NCI-H2081 treated with DMSO at 0.1 percent for 48 hours (cell line): Measurements from ENCODE around the gene SPECC1.
"Not testable (repeated sequence)": the region's sequence is repeated elsewhere in the genome, so short reads cannot be mapped to it uniquely, and the experiment has no call there.

Experiments used
- DNase-seq: peaks from one replicate; lab custom pipeline; 2025; lab: John Stamatoyannopoulos, UW

Gene SPECC1

DNA sequence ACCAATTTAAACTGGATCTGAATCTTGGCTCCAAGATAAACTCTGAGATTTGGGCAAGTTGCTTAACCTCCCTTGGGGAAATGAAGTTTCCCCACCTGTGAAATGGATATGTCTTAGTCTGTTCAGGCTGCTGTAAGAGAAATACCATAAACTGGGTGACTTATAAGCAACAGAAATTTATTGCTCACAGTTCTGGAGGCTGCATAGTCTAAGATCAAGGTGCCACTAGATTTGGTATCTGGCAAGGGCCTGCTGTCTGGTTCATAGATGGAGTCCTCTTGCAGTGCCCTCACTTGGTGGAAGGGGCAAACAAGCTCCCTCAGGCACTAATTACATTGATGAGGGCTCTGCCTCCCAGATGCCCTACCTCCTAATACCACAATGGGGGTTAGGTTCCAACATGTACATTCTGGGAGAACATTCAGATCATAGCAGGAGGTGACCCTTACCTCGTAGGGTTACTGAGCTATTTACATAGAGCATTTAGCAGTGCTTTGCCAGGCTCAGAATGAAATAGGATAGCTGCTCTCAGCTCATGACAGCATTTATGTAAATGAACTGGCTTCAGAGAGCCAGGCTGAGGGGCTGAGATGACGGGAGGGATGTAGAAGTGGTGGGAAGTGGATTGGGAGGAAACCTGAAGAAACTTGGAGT, 83.9 kb downstream of the SPECC1 start:
- no peak for DNase-seq

DNA sequence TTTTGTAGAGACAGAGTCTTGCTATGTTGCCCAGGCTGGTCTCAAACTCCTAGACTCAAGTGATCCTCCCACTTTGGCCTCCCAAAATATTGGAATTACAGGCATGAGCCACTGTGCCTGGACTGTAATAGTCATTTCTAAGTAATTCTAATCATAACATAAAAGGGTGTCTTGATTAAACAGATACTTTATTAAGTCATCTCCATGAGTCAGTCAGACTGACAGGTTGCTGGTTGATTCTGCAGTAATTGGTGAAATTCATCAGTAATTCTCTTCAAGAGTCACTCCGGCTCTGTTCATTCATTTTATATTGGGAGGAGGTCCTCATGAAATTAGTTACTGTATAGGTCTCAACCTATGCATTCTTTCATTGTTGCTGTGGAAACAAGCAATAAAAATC, 85.6 kb downstream of the SPECC1 start:
- no peak for DNase-seq

DNA sequence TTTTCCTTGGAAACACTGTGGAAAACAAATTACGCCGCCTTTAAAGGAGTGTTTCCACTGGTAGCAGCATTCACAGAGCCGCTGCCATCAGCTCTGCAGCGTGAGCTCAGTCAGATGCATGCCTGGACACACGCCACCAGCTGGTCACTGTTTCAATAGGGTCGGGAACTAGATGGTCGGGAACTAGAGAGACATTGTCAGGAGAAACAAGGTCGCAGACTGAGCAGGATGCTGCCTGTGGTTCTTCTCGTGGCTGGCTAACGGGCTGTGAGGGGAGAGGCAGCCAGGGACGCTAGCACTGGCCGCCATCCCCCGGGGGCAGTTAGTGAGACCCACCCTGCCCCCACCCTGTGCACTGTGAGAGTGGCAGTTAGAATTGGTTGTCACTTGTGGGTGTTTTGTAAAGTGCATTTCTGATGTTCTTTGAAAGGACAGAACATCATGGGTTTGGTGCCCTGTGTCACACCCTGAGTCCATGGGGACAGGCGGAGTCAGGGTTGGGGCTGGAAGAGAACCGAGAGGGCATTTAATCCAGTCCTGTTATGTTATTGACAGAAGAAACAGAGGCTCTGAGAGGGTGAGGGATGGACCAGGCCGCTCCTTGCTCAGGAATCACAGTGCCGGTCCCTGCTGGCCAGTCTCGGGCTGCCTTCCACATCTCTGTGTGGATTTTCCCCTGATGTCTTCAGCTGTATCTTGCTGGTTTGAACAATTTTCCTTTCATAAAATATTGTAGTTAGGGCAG, 86.3 kb downstream of the SPECC1 start:
- no peak for DNase-seq

DNA sequence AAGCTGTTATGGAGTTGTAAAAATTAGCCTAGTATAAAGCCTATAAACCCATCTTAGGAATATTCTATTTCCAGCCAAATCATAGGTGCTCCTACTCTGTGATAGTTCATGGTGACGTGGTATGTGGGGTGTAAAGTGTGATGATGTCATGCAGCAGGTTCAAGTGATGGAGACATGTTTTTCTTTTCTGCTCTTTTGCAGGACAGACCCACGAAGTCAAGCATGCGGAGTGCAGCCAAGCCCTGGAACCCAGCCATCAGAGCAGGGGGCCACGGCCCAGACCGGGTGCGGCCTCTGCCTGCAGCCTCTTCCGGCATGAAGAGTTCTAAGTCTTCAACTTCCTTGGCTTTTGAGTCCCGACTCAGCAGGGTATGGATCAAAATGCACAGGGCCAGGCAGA, 87.3 kb downstream of the SPECC1 start:
- DNase-seq: no peak

DNA sequence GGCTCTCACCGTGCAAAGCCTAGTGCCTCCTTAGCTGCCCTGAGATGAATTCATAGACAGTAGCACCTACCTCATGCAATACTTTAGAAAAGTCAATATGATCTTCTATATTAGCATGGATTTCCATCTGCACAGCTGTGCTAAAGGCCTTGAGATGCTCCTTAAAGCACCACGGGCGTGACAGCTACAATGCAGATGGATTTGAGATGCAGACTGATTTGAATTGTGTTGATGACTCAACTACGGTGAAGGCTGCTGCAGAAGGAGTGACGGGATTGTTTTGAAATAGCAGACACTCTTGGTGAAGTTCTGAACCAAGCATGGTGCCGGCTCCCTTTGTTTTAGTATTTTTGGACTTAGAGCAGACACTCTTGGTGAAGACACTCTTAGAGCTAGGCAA, 88.2 kb downstream of the SPECC1 start:
- DNase-seq: no peak

DNA sequence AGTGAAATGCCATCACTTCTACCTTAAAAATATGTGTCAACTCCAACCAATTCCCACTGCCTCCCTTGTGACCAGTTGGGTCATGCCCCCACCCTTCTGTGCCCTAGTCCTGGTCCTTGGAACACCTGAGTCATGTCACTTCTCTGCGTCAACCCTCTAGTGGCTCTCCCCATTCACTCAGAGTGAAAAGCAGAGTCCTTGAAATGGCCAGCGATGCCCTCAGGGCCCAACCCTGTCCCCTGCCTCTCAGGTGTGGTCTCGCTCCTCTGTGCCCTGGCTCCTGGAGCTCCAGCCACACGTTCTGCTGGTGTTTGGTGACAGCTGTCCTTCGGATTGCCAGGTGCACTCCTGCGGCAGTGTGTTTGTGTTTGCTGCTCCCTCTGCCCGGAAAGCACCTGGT, 89.2 kb downstream of the SPECC1 start:
- DNase-seq: no peak

DNA sequence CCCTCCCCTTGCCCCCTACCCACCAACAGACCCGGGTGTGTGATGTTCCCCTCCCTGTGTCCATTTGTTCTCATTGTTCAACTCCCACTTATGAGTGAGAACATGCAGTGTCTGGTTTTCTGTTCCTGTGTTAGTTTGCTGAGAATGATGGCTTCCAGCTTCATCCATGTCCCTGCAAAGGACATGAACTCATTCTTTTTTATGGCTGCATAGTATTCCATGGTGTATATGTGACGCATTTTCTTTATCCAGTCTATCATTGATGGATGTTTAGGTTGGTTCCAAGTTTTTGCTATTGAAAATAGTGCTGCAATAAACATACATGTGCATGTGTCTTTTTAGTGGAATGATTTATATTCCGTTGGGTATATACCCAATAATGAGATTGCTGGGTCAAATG, 91.6 kb downstream of the SPECC1 start:
- not testable (repeated sequence) for DNase-seq

DNA sequence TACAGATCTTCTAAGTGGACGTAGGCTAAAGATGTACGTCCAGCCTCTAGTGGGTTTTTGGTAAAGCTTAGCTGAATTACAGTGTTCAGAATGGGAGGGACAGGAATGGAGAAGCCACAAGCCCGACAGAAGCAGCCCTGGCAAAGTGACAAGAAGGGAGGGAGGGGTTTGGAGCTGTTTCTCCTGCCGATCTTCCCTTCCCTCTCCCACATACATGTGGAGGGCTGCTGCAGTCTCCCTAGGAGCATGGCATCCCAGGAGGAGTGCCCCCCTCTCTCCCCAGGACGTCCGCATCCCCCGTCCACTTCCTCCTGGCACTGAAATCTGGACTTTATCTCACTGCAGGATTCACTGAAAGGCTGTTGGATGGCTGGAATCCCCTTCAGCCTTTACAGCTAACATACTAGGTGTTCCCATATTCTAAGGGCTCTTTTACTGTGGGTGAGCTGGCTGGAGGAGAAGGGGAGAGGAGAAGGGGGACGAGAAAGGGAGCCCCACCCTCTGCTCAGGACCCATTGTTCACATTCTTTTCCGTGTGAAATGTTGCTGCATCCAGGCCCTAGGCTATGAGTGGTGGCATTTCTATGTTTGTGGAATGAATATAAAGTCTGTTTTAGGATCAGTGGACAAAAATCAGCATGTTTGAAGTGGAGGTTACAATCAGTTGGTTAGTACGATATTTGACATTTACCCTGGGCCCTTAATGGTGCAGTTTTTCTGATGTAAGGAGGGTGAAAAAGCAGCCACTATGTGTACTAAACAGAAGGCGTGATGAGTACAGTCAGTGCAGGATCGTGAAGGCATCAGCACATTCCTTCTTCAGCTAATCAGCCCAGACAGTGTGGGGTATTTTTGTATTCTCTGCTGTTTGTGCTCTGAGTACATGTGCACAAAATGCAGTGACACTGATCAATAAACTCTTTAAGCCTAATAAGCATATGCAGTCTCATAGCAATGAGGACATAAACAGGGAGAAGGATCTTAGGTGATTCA, 94.6 kb downstream of the SPECC1 start:
- no peak for DNase-seq

DNA sequence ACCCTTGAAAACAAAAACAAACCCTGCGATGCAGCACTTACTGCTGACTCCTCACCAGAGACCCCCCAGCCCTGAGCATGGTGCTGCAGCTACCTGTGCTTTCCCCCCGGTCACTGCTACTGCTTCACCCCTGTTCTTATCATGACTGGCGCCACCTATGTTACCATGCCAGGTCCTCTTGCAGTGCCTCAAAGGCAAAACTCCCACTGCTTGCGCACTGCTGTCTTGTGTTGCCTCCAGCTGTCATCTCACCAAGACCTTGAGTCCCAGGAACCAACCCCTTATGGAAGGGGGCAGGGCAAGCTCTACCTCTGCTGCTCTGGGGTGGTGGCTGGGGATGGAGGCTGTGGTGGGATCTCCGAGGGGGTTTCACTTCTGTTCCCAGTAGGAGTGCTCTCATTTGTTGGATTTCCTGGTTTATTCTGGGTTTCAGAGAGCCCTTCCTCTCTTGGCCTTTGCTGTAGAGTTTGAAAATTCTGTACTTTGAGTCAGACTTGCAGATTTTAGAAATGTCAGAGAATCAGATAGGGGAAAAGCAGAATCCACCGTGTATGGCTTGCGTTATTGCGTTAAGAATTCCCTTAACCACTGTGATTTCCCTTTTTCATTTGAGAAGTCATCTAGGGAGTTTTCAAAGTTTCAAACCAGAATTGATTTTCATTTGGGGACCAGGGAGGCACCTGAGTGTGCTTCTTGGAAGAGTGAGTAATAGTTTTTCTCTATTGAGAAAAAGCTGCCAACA, 96.6 kb downstream of the SPECC1 start:
- no peak for DNase-seq

DNA sequence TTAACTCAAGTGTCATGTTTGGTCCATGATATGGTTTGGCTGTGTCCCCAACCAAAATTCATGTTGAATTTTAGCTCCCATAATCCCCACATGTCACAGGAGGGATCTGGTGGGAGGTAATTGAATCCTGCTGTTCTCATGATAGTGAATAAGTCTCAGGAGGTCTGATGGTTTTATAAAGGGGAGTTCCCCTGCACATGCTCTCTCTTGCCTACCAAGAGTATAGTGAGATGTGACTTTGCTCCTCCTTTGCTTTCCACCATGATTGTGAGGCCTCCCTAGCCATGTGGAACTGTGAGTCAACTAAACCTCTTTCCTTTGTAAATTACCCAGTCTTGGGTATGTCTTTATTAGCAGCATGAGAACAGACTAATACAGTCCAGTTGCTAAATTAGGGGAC, 97.3 kb downstream of the SPECC1 start:
- DNase-seq: not testable (repeated sequence)

DNA sequence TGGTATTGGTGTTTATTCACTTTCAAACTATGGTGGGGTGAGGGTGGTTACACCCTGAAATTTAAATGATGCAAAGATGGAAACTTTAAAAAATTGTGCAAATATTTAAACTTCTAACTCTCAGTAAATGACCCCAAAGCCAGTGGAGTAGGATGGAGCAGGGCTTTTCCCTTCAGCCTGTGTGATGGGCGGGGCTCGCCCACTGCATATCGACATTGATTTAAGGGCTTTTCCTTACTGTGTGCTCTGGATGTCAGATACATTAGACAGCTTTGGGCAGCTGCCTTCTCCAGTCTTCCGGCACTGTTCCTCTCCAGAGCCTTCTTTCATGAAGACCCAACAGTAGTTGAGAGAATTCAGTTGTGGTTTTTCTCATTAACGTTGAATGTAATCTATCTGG, 99.9 kb downstream of the SPECC1 start:
- DNase-seq: no peak

DNA sequence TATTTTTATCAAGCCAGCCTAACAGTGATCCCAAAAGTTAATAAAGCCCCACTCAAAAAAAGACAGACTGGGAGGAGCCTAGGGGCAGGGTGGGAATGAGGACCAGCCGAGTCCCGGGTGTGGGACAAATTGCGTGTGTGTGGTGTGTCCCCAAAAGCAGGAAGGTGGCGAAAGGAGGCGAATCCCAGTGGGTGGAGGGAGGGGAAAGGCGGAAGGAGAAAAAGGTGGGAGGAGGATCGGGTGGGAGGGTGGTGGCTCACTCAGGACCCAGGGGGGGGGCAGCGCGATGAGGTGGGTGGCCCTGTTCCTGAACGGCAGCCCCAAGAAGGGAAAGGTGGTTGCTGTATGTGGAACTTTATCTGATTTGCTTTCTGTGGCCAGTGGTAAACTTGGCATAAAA, 102.4 kb downstream of the SPECC1 start:
- no peak for DNase-seq

DNA sequence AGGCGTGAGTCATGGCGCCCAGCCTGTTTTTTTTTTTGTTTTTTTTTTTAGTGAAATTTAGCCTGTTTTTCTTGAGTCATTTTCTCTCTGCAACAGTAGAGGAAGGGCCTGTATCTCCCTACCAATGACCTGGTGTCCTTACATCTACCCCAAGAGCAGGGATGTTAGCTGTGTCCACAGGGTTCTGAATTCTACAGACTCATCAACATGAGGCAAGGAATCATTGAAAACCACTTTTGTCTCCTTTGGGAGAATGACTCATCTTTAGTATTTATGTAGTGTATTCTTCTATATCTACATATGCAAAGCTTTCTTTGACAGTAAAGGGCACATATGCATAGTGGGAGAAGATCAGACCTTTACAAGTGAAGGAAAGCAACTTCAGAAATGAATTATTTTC, 105.3 kb downstream of the SPECC1 start:
- no peak for DNase-seq

DNA sequence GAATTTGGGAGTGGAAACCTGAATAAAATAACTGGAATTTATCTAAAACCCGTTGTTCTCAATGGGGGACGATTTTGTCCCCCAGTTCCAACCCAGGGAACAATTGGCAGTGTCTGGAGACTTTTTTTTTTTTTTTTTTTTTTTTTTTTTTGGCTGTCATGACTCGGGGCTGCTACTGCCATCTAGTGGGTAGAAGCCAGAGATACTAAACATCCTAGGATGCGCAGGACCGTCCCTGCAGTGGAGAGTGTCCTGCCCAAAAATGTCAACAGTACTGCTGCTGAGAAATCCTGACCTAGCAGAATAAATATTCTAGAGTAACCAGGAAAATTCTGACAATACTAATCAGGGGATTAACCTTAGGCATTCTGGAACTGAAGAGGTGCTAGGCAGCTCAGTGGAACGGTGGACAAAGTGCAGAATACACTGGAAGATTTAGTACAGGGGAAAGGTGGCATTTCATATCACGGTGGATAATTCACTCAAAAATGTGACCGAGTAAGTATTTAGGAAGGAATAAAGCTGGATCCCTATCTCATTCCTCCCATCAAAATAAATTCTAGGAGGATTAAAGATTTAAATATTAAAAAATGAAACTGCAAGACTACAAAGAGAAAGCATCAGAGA, 107.6 kb downstream of the SPECC1 start:
- DNase-seq: no peak

DNA sequence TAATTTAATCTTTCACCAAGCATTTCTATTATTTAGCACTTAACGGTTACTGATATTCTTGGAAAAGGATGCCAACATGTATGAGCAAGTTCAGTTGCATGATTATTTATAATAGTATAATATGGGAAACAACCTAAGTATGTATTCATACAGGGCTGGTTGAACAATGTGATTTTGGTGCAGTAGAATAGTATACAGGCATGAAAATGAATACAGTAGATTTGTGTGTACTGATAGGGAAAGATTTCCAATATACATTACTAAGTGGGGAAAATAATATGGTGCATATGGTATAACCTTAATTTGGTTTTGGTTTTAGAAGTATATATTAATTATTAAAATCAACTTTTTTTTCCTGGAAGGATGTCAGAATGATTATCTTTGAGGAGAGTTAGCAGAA, 109.1 kb downstream of the SPECC1 start:
- no peak for DNase-seq

DNA sequence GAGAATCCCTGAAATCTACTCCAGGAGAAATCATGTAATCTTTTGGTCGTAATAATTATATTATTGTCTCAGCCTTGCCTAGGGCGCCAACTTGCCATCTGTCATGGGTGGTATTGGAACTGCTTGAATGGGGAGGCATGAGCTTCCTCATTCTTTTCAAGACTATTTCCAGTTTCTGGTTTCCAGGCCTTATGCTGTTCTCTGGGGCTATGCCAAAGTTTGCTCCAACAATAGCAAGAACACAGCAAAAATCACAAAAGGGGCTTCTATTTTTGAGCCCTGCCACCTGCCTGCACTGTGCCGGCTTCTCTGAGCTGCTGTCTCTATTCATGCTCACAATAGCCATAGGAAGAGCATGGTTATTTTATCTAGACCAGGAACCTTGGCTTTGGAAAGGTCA, 111.7 kb downstream of the SPECC1 start:
- DNase-seq: no peak

DNA sequence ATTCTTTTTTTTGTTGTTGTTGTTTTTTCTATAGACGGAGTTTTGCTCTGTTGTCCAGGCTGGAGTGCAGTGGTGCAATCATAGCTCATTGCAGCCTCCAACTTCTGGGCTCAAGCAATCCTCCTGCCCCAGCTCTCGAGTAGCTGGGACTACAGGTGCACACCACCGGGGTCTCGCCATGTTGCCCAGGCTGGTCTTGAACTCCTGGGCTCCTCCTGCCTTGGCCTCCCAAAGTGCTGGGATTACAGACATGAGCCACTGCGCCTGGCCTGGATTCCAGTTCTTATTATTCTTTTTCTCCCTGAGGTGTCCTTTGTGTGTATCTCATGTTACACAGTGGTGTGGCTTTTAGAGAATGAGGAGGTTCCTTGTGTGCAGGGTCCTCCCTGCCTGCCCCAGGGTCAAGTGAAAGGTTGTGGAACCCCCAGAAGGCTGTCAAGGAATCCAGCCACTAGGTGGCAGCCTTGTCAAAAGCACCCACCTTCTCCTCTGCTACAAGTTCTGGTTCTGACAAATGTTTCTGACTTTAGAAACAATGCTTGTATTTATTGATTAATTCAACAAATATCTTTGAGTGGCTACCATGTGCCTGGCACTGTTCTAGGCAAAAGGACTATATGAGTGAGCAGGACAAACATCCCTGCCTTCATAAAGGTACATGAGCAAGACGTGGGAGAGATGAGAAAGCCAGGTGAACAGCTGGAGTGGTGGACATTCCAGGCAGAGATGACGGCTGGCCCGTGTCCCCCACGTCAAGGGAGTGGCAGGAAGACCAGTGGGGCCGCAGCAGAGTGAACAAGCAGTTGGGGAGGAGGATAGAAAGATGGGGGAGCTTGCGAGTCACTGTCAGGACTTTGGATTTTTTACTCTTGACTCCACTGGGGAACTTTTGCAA, 112.4 kb downstream of the SPECC1 start:
- no peak for DNase-seq

DNA sequence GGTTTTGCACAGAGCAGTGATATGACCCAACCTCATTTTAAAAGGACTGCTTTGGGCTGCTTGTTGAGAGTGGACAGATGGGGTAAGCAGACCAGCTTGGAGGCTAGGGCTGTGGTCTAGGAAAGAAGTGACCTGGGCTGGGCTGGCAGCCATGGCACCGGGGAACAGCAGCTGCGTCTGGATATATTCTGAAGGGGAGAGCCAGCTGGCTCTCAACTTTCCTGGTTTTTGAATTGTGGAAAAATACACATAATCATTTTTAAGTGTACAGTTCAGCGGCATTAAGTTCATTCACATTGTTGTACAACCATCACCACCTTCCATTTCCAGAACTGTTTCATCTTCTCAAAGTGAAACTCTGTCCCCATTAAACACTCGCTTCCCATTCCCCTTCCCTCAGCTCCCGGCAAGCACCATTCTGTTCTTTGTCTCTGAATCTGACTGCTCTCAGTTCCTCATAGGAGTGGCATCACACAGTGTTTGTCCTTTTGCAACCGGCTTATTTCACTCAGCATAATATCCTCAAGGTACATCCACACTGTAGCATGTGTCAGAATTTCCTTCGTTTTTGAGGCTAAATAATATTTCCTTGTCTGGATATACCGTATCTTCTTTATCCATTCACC, 113.2 kb downstream of the SPECC1 start:
- no peak for DNase-seq

DNA sequence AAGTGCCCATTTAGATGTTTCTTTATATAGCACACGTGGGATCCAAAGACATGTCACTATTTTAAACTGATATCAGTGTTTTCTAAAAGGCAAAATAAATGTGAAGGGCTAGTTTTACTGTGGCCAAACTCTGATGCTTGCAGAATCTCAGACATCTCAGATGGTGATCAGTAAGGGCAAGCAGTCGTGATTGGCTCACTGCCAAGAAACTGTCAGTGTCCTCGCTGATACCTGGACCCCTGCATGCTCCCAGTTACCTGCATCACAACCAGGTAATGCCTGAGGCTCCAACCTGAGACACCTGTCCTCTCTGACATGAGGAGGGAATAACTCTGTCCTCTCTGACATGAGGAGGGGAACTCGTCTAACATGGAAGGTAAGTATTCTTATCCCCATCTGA, 114.0 kb downstream of the SPECC1 start:
- no peak for DNase-seq

DNA sequence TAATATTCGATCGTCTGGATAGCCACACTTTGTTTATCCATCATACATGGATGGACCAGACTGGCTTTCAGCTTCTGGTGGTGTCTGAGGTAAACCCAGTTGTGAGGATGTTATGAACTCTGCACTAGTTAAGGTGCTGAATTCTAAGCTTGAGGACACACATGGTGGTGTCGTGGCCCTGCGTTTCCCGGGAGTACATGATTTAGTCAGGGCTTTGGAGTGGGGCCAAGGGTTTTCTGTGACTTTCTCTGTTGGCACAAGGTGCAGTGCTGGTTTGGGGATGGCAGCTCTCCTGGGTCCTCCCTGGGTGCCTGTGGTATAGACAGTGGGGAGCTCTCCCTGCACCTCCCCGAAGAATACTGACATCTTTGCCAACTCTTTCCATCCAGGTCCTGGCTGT, 116.6 kb downstream of the SPECC1 start:
- DNase-seq: no peak
